ENCODE results near the gene PACS2.
A peak's percentile ranks its signal among the peaks of the same experiment; 100 is the strongest.
"Not testable (repeated sequence)": the region's sequence is repeated elsewhere in the genome, so short reads cannot be mapped to it uniquely, and the experiment has no call there.

PACS2 gene

GRCh38 chr14:105290621-105291346 is 23.8 kb upstream of the PACS2 start:
- no peak for DNase-seq

GRCh38 chr14:105292826-105293711 is 21.5 kb upstream of the PACS2 start:
- no peak for DNase-seq

- no peak for DNase-seq
Measured at GRCh38 chr14:105294142-105294597, 20.4 kb upstream of the PACS2 start.

- not testable (repeated sequence) for DNase-seq
Measured at GRCh38 chr14:105297311-105297710, 17.2 kb upstream of the PACS2 start.

GRCh38 chr14:105299654-105300541 is 14.7 kb upstream of the PACS2 start:
- peak; percentile 11 for DNase-seq

- DNase-seq: peak; percentile 95
Measured at GRCh38 chr14:105300542-105301102, 13.9 kb upstream of the PACS2 start, which contains the start of gene BRF1. Gene BRF1 (minus strand): TSS chr14:105301001. CDS start chr14:105300629, 372 bp downstream.

- DNase-seq: peak; percentile 95
Measured at GRCh38 chr14:105301103-105301914, 13.2 kb upstream of the PACS2 start.

- not testable (repeated sequence) for DNase-seq
Measured at GRCh38 chr14:105301915-105302249, 12.7 kb upstream of the PACS2 start.

- DNase-seq: no peak
Measured at GRCh38 chr14:105303949-105304348, 10.6 kb upstream of the PACS2 start.

- no peak for DNase-seq
Measured at GRCh38 chr14:105304565-105304964, 10.0 kb upstream of the PACS2 start.

GRCh38 chr14:105305345-105305744 is 9.2 kb upstream of the PACS2 start:
- DNase-seq: no peak

- DNase-seq: no peak
Measured at GRCh38 chr14:105305791-105306190, 8.8 kb upstream of the PACS2 start.

- no peak for DNase-seq
Measured at GRCh38 chr14:105307052-105307727, 7.4 kb upstream of the PACS2 start.

GRCh38 chr14:105309371-105309770 is 5.2 kb upstream of the PACS2 start:
- DNase-seq: no peak

GRCh38 chr14:105311838-105312237 is 2.7 kb upstream of the PACS2 start:
- DNase-seq: no peak

- no peak for DNase-seq
Measured at GRCh38 chr14:105312973-105313372, 1.6 kb upstream of the PACS2 start.

- no peak for DNase-seq
Measured at GRCh38 chr14:105313381-105314286, 914 bp upstream of the PACS2 start.

GRCh38 chr14:105315211-105315721 is 718 bp downstream of the PACS2 start:
- peak; percentile 56 for DNase-seq

- DNase-seq: no peak
Measured at GRCh38 chr14:105315941-105316576, 1.5 kb downstream of the PACS2 start.
